ENCODE data around the gene SCFD2.

- TF ChIP-seq CTCF (IDR thresholded peaks at IDR 0.05): no peak
- TF ChIP-seq POLR2A (IDR thresholded peaks at IDR 0.05): no peak
Measured at GRCh38 chr4:53227451-53227850, 138.4 kb downstream of the SCFD2 start.

All from ovary (tissue), 3 donors.